Medulla oblongata (tissue), 1 donor: ENCODE data around the gene XPNPEP1.

Experiments
- DNase-seq: peaks from one replicate; pipeline ENCODE4 v3.0.0-alpha.2; 2015; ENCODE audit errors: extremely low spot score

The XPNPEP1 gene

DNA sequence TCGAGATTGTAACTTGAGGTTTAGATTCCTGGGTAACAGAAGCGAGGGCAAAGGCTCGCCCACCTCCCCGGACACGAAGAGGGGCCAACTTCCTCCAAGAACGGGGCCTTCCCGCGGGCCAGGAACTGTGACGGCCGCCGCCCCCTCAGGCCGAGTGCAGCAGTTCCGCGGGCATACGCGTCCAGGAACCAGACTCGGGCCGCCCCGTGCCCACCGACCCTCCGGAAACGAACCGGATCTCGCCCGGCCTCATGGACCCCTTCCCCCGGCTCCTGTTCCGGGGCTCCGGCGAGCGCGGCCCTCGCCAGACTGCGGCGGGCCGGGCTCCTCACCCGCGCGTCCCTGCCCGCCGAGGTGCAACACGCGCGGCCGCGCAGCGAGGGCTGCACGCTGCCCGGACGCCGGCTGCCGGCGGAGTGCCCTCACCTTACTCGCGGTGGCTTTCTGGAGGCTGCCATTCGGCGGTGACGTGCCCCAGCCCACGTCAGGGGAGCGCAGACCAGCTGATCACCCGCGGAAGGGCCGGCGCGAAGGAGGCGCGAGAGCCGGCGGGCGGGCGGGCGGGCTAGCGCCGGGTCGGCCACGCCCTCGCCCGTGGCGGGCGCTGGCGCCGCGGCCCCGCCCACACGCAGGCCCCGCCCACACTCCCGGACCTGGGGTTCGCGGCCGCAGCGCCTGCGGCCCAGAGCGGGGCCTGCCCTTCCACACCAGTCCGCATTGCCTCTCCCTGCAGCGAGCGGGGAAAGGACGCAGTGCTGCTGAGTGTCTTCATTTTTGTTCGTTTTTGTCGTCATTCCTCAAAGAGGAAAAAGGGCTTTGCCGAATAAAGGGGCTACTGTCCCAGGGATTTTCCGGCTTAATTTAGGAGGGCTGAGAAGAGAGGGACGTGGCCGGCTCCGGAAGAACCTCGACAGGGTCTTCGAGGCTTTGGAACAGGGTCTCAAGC is at the start of gene XPNPEP1:
Gene XPNPEP1 (minus strand): TSS at position 536 of the 946 bp plus-strand sequence. CDS start 78 bp downstream, at position 458.
- peak; percentile 93 for DNase-seq

DNA sequence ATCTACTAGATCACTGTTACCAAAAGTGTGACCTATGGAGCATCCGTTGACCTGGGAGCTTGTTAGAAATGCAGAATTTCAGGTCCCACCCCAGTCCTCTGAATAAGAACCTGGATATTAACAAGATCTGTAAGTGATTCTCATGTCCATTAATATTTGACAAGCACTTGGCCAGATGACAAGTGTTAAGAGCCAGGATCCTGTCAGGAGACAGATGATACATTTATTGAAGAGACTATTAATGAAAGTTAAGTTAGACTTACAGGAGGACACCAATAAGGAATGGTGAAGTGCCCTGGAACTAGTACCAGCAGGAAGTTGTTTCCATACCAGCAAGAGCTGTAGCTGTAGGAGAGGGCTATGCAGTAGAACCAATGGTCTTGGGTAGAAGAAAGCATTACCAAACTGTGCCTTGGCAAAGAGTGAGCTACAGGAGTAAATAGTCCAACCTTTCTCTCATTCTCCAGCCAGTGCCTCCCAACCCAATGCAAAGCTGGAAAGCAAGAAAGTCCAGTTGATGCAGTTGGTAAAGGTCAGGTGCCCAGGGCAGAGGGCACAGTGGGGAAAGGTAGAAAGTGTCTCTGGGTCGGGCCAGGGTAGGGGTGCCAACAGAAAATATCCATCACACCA is 49.2 kb upstream of the XPNPEP1 start:
- no peak for DNase-seq

DNA sequence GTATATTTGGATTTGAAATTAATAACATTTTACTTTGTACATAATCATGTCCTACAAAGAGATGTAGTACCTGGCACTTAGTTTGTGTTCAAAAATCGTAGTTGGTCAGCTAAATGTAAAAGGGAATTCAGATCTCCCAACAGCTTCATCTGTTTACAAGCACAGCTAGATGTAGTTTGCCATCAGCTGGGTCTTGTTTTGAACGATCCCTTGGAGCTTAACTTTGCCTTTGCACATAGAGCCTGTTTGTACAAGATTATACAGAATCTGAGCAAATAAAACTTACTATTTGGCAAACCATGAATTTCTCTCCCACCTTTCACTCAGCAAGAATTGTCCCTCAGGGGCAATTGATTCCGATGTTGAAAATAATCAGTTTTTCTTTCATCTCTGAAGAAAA is 48.3 kb upstream of the XPNPEP1 start:
- no peak for DNase-seq

DNA sequence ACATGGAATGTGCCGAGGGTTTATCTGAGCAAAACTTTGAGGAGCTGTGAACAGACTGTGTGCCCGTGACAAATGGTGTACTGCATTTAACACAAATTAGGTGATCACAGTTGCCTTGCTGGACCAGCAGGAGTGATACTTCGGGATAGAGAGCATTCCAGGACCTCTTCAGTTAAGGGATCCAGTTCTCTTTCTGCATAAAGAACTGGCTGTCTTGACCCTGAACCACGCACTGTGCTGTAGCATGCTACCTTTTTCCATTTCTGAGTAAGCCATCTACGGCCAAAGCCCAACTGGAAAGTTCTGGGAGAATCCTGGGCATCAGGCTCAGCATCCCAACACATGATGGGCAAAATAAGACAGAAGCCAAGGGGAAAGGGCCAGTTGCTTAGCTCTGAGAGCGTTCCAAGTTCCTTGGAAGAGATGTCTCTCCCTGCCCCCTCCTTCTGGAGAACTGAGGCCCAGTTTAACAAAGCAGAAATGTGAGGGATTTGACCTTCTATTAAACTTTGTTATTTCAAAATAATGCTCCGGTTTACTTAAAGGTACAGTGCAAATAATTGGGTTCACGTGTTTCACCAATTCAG is 46.5 kb upstream of the XPNPEP1 start:
- DNase-seq = peak; percentile 69

DNA sequence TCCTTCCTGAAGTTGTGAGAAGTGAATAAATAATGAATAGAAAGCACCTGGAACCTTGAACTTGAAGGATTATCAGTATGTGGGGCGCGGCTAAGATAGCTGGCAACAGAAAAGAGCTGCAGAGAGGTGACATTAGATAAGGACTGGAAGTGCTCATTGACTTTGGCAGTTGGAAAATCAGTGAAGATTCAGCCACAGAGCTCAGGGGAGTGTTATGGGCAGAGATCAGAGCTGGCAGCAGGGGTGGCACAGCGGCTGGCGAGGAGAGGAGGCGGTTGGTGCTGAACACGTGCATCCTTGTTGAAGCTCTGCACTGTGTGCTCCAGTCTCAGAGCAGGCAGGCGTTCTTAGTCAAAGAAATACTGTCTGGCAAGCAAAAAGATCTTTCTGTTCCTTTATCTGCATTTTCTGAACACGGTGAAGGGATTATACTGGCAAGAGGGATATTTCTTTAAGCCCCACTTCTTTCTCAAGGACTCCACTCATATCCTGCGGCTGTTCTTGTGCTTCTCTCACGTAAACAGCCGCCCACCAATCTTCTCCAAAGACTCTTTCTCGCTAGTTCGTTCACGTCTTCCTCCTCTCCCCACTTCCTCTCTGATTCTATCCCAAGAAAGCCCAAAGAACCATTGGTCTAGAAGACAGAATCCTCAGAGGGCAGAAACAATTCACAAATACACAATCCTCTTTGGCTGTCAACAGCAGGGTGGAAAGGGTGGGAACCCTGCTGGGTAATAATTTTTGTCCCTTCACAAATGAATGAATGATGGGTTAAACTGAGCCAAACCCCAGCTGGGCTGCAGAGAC is 45.8 kb upstream of the XPNPEP1 start:
- peak; percentile 55 for DNase-seq

DNA sequence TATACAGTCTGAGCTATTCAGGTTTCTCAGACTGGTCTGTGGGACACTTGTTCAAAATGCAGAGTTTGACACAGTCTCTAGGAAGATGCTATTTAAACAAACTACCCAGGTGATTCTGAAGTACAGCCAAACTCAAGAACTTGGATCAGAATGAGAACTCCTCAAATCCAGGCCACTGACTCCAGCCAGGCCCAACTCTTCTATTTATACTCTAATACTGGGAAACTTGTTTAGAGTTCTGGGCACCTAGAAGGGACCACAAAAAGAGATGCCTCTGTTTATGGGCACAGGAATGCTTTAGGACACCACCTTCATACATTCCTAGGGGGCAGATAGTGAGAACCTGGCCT is 44.4 kb upstream of the XPNPEP1 start:
- no peak for DNase-seq

DNA sequence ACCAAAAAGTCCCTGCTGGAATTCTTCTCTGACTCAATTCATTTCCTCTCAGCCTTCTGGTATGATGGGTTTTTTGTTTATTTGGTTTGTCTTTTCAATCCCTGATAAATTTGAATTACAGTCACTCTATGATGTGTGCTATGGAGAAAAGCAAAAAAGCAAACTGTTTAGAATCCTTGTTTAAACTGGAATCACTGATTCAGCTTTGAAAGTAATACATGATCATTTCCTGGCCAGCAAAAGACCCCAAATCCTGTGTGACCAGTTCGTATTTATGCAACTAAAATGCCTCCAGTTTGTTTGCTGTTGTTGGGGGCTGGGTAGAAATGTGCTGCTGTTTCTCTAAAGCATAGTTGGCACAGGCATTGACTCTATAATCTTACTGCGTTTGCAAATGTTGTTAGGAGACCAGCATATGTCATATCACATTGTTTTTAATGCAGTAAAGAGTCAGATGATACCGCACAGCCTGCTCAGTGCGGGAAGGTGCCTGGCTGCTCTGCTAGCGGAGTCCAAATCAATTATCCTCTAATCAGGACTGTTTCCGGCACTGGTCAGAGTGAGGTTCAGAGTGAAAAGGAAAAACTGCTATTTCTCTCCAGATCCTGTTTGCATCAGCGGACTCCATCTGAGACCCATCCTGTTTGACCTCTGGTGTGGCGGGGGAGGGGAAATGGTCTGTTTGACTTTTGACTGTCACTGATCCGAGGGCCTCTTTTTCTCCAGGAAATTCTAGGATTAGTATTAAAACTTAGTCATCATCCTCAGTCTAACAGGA is 43.8 kb upstream of the XPNPEP1 start:
- no peak for DNase-seq

DNA sequence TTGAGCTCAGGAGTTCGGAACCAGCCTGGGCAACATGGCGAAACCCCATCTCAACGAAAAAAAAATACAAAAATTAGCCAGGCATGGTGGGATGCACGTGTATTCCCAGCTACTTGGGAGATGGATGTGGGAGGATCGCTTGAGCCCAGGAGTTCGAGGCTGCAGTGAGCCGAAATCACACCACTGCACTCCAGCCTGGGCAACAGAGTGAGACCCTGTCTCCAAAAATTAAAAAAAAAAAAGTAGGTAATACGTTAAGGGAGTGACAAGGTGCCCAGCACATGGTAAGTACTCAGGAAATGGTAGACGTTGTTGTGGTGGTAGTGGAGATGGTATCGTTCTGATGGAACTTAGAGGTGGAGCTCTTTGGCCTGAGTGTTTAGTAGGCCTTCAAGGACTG is 41.0 kb upstream of the XPNPEP1 start:
- no peak for DNase-seq

DNA sequence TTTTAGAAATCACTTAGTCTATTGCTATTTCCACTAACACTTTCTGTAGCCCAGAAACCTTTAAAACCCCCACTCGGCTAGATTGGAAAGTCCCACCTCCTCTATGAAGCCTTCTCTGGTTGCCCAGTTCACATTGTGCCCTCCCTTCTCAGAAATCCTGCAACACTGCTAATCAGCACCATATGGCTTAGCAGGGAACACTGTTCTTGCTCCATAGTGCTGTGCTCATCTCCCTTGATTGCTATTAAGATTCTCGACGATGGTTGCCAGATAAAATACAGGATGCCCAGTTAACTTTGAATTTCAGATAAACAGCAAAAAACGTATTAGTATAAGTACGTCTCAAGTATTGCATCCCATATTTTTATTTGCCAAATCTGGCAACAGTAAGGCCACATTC is 40.1 kb upstream of the XPNPEP1 start:
- no peak for DNase-seq

DNA sequence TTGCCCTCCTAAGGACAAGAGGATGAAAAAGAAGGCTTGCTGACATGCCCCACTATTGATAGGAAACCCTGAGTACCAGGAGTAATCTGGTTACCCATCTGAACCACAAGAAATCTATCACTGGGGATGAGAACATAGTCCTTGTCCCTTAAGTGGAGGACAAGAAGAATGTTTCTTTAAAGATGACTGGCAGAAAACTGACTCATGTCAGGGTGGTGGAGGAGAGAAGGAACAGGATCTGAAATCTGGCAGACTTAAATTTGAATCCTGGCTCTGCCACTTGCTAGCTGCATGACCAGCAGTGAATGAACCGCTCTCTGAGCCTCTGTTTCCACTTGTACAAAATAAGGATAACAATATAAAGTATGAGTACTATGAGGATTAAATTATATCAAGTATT is 38.9 kb upstream of the XPNPEP1 start:
- no peak for DNase-seq

DNA sequence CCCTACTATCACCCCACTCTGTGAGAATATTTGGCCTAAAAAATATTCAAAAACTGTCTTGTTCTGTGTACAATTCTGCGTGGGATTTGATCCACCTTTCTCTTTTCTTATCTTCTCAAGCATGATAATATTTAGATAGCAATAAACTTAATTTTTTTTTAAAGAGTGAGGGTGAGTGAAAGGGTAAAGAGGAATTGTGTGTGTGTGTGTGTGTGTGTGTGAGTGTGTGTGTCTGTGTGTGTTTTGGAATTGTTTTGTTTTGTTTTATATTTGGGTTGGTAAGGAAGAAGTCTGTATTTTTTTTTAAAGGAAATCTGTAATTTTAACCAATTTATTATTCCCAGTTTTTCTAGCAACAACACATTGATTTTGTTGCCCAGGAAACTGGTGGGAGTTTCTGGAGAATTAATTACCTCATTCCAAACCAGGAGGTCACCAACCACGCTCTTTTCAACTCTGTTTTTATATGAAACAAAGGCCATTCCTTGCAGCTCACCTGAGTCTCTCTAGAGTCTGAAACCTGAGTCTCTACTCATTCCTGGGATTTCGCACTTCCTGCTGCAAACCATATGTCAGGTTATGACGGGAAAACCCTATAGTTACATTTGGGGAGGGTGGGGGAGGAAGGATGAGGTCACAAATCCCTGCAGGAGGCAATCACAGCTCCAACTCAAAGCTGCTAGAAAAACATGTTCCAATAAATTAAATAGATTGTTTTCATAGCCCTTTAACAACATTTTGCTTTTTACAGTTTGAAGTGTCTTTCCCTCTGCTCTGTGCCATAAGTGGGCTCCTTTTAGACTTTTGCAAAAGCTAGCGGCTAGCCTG is 38.1 kb upstream of the XPNPEP1 start:
- no peak for DNase-seq

DNA sequence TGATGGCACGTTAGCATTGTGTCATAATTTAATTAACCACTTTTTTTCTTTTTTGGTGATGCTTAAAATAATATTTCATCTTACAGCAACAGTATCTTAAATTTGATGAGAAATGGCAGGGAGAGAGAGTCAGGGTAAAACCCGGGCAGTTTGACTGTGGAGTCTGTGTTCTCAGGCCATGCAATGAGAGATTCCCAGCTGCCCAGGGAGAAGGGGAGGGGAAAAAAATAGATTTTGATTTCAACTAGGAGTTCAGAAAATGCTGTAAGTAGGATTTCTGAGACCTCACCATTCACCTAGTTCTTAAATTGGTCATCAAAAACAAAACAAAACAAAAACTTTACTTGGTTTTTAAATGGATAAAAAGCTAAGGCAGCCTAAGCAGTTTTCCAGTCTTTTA is 37.4 kb upstream of the XPNPEP1 start:
- no peak for DNase-seq

DNA sequence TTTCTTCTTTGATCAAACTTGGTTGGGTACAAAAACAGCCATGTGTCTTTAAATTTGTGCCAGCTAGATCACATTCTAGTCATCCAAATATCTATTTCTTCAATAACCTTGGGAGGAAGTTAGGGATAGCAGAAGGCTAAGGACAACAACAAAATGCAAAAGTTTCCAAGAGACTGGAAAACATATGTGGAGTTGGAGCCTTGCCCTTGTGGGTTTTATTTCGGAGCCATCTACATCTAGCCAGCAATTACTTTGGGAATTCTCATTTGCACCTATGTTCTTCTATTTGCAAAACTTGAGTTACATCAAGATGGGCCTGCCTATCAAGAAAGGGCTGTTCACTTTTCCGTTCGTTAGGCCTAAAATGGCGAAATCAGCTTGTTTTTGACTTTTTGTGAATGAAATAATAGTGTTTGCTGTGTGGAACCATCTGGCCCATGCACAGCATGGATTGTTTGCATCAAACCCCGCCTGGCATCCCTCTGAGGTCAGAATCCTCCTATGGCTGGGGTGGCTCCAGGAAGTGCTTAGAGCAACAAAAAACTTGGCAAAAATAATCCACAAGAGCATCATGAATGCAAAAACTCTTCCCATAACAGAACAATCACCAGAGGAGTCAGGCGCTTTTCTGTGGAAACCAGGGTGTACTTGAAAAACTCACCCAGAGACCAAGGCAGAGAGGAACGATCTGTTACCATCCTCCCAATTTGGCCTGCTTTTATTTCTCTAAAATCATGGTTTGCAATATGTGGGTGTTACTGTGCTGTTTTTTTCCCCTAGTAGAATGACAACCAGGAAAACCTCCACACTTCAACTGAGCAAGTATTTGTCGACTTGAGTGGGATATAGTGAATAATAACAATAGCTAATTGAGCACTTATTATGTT is 36.2 kb upstream of the XPNPEP1 start:
- no peak for DNase-seq

DNA sequence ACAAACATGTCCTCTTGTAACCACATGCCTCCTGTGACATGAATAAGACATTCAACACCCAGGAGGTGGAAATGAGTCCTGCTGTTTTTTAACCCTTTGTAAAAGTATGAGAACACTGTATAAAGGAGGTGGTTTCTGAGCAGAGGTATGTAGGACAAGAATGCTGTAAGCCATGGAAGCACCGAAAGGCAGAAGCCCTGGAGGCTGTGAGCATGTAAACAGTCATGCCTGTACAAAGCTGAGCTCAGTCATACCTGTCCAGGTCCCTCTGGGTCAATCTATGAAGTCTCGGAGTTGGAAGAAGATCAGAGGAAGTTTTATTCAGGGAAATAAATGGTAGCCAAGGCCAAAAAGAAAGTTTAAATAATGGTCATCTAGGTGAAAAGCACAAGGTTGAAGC is 34.7 kb upstream of the XPNPEP1 start:
- no peak for DNase-seq

DNA sequence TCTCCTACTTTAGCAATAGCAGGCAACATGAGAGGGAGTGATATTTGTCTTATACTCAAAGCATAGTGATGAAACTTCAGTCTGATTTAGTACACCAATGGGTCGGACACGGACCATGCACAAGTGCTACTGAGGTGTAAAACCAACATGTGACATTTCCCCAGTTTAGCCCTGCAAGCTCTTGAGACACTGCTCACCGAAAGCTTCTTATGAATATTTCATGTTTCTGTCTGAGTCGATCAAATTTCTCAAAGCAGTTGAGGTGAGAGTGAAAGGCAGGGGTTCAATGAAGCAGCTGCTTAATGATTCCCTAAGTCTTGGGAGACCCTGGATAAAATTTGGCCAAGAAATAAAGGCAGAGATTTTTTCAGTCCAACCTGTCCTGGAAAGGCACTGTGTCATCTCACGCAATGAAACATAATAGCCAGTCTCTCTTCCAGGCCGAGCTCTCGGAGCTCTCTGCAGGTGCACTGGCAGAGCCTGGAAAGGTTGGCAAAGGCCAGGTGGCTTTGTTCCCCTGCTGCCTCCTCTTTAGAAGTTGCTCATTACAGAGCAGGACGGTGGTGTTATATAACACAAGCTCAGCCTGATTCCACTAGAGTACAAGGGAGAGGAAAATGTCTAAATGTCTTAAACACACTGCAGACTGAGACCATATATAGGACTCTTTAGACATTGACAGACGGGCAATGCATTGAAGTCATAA is 33.9 kb upstream of the XPNPEP1 start:
- DNase-seq = no peak

DNA sequence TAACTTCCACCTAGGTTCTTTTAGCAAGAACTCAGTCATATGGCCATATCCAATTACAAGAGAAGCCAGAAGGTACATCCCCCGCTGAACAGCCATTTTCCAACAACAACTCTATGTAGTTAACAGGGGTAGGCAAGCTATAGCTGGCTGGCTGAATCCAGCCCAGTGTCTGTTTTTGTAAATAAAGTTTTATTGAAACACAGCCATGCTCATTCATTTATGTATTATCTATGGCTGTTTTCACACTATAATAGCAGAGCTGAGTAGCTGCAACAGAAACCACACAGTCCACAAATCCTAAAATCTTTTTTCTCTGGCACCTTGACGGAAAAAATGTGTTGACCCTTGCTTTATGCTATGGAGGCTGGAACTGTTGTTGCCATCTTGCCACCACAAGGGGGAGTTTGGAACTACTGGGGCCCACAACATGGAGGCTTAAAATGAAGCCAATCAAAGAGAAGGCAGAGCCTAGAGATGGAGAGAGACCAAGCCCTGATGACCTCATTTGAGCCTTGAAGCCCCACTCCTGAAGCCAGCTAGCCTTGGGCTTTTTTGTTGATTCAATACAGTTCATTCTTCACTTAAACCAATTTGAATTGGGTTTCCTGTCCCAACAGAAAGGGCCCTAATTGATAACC is 33.3 kb upstream of the XPNPEP1 start:
- no peak for DNase-seq

DNA sequence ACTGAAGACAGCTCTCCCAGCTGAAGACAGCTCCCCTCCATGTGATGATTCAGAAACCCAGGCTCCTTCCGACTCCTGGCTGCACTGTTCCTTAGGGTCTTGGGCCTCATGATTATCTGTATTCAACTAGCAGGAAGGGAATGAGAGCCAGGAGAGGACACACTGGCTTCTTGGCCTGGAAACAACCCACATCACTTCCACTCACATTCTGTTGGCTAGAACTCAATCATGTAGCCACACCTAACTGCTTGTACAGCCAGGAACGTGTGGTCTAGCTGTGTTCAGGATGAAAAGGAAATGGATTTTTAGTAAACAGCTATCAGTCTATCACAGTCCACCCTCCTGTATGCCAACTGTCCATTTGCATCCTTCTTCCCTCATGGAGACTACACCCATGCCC is 30.5 kb upstream of the XPNPEP1 start:
- DNase-seq = no peak

DNA sequence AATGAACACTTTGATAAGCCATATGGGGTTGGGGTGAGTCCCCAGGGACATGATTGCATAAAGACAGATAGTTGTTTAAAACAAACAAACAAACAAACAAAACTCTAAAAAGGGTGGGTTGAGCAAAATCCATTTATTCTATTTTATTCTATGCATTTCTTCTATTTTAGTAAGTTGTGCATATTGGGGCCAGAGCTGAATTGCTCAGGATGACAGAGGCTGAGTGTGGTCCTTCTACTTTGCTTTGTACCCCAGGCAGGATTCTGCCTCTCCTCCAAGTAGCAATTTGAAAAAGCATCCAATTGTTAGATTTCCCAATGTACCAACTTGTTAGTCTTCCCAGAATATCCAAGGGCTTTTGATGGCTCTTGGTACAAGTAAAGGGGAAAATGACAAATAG is 29.2 kb upstream of the XPNPEP1 start:
- DNase-seq = no peak
